NCI-H2196 treated with DMSO at 0.1 percent for 48 hours (cell line): ENCODE data around the gene DDIT3.

Experiments used
- DNase-seq: peaks from one replicate; lab custom pipeline; 2025; ENCODE audit not compliant: unreplicated experiment; lab: John Stamatoyannopoulos, UW

DDIT3 gene

GRCh38 chr12:57470286-57470969 is 49.9 kb downstream of the DDIT3 start:
- DNase-seq, result no peak

GRCh38 chr12:57469296-57470164 is 50.8 kb downstream of the DDIT3 start:
- DNase-seq, result no peak

GRCh38 chr12:57467915-57468314 is 52.4 kb downstream of the DDIT3 start:
- no peak for DNase-seq

GRCh38 chr12:57467212-57467874 is 53.0 kb downstream of the DDIT3 start:
- DNase-seq, result no peak
